Measurements from ENCODE around the gene TRPM4. TPM values are rescaled to one million over a fixed set of nuclear protein-coding genes. Genes with fewer than 3 reads are reported as not detected.
A peak's percentile ranks its signal among the peaks of the same experiment; 100 is the strongest.

The TRPM4 gene
- total and polyA plus RNA-seq, 8 donors, result 11.8 to 47.1 (median 18.7) TPM

DNA sequence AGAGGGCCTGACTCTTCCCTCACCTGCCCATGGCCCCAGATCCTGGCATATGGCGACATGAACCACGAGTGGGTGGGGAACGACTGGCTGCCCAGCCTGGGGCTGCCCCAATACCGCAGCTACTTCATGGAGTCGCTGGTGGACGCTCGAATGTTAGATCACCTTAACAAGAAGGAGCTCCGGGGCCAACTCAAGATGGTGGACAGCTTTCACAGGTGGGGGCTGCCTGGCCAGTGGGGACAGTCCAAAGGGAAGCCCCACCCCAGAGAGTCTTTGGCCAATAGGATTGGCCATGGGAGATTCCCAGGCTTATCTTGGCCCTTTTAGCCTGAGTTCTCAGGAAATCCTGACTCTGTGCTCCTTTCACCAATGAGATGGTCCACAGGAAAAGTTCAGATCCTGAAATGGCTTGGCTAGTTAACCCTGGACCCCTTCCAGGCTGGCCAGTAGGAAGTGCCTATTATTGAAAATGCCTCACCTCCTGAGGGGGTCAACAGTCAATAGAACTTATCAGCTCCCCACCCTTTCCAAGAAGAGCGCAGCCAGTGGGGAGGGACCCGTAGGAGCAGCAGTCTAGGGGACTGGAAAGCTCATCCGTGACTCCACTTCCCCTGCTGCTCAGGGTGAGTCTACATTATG is 9.4 kb upstream of the TRPM4 start:
- H3K4me1 ChIP-seq, result peaks cover 6 to 11% (median 7%) of the 10 kb centered on the region in 3 donors
- TF ChIP-seq CTCF (IDR thresholded peaks at IDR 0.05), result no peak
- intact Hi-C loops (cut with DNase I), result no loop called here
- H3K27ac ChIP-seq, result peak overlapping the region in 1 of 4 donors; percentile 68
- no peaks in the 10 kb centered on the region for H3K27me3 ChIP-seq
- H3K9me3 ChIP-seq, result no peaks in the 10 kb centered on the region
- no peaks in the 10 kb centered on the region for H3K36me3 ChIP-seq
- DNase-seq (no peak), FAIRE-seq (no peak), ATAC-seq (no peak)
- WGBS, 2 donors, result 74 to 87% methylated on average over 11 of the region's 11 CpGs
- peak overlapping the region in 1 of 4 donors; percentile 56 for H3K4me3 ChIP-seq

DNA sequence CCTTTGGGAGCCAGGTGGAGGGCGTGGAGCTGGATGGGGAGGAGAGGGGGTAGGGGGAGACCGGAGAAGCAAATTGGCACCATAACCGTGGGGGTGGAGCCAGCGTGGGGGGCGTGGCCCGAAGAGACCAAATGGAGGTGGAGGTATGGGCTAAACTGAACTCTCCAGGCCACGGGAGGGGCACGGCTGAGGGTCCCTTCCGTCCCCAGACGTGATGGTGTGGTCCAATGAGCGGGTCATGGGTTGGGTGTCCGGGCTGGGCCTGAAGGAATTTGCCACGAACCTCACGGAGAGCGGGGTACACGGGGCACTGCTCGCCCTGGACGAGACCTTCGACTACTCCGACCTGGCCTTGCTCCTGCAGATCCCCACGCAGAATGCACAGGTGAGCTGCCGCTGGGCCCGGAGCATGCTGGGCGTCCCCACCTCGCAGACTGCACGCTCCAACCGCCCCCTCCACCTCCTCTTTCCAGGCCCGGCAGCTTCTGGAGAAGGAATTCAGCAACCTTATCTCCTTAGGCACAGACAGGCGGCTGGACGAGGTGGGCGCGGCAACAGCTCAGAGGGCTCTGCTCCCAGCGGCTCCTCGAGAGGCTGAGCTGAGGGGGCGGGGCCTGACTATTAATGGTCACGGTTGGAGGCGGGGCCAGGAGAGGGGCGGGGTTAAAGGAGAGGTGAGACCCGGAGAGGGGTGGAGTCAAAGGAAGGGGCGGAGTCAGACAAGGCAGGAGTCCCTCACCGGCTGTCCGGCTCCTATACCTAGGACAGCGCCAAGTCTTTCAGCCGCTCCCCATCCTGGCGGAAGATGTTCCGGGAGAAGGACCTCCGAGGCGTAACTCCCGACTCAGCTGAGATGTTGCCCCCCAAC is 8.6 kb upstream of the TRPM4 start:
- FAIRE-seq (no peak), ATAC-seq (peak; percentile 74 to 84 (median 78)), DNase-seq (peak; percentile 99 to 100 (median 99))
- H3K27ac ChIP-seq, result peak overlapping the region; percentile 60 to 80 (median 73)
- no peak for TF ChIP-seq CTCF (IDR thresholded peaks at IDR 0.05)
- H3K36me3 ChIP-seq, result no peaks in the 10 kb centered on the region
- peaks cover 6 to 11% (median 7%) of the 10 kb centered on the region in 3 donors for H3K4me1 ChIP-seq
- H3K9me3 ChIP-seq, result no peaks in the 10 kb centered on the region
- 2 to 4% methylated on average over 43 to 49 of the region's 49 CpGs for WGBS, 2 donors
- peak overlapping the region; percentile 42 to 82 (median 56) for H3K4me3 ChIP-seq
- H3K27me3 ChIP-seq, result no peaks in the 10 kb centered on the region
- intact Hi-C loops (cut with DNase I), result no loop called here

GRCh38 chr19:49149652-49150105 is 7.9 kb upstream of the TRPM4 start:
- Histone ChIP-seq H3K27ac (peak overlapping the region; percentile 60 to 80 (median 73)), H3K36me3 (no peaks in the 10 kb centered on the region), H3K4me3 (peak overlapping the region; percentile 42 to 82 (median 56)), H3K9me3 (no peaks in the 10 kb centered on the region), H3K4me1 (peaks cover 6 to 11% (median 7%) of the 10 kb centered on the region in 3 donors), H3K27me3 (no peaks in the 10 kb centered on the region)
- TF ChIP-seq CTCF (IDR thresholded peaks at IDR 0.05), result no peak
- ATAC-seq (peak; percentile 34 to 63 (median 57)), FAIRE-seq (no peak), DNase-seq (peak in 4 of 6 donors; percentile 69 to 84 (median 76))
- 0% methylated on average over 23 of the region's 23 CpGs for WGBS, 2 donors
- intact Hi-C loops (cut with DNase I), result no loop called here

- Histone ChIP-seq H3K9me3 (no peaks in the 10 kb centered on the region), H3K36me3 (no peaks in the 10 kb centered on the region), H3K4me1 (peaks cover 6 to 11% (median 7%) of the 10 kb centered on the region in 3 donors), H3K27me3 (no peaks in the 10 kb centered on the region), H3K4me3 (peak overlapping the region; percentile 42 to 82 (median 56)), H3K27ac (peak overlapping the region; percentile 60 to 80 (median 73))
- intact Hi-C loops (cut with DNase I), result no loop called here
- DNase-seq, result peak; percentile 88 to 95 (median 90)
- WGBS, 2 donors, result 1% methylated on average over 55 to 75 of the region's 75 CpGs
- peak; percentile 69 to 81 (median 74) for ATAC-seq
- FAIRE-seq, result no peak
- no peak for TF ChIP-seq CTCF (IDR thresholded peaks at IDR 0.05)
Observed at GRCh38 chr19:49150106-49150943, 7.3 kb upstream of the TRPM4 start.

All from pancreas (tissue), 10 donors.